Fibroblast of mammary gland (primary cell): ENCODE measurements around the gene GPRC5A.
A peak's percentile ranks its signal among the peaks of the same experiment; 100 is the strongest.

Experiments used
- DNase-seq: peaks from one replicate; pipeline ENCODE4 v3.0.0-alpha.2; 2010; ENCODE audit warnings: low read depth
- H3K4me3 ChIP-seq: 2 replicates; pipeline ENCODE4 v1.5.1; 2011; ENCODE audit warnings: low read depth, mild to moderate bottlenecking, low read length, moderate library complexity; ENCODE audit not compliant: control insufficient read depth
- TF ChIP-seq, protein P1 (sequence below): conservative IDR thresholded peaks from 2 replicates; pipeline ENCODE4 v1.5.1; 2011; ENCODE audit warnings: low read depth, low read length, inconsistent platforms; ENCODE audit not compliant: control insufficient read depth, insufficient read depth

The GPRC5A gene

DNA sequence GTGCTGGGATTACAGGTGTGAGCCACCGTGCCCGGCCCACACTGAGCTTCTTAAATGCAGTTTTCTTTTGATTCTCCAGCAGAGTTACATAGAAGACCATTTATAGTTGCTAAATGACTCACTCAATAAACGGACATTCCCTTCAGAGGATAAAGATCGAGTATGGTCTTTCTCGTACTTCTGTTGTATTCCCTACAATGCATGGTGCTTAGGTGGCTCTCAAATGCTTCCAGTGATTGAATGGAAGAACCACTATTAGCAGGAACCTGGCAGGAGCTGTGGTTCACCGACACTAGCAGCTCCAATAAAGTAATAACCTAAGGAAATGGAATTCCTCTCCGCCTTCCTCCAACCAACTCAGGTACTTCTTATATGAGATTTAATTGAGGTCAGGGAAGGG, 3.9 kb upstream of the GPRC5A start:
- no peak overlapping the region for H3K4me3 ChIP-seq
- no peak for DNase-seq
- TF ChIP-seq, protein P1, sequence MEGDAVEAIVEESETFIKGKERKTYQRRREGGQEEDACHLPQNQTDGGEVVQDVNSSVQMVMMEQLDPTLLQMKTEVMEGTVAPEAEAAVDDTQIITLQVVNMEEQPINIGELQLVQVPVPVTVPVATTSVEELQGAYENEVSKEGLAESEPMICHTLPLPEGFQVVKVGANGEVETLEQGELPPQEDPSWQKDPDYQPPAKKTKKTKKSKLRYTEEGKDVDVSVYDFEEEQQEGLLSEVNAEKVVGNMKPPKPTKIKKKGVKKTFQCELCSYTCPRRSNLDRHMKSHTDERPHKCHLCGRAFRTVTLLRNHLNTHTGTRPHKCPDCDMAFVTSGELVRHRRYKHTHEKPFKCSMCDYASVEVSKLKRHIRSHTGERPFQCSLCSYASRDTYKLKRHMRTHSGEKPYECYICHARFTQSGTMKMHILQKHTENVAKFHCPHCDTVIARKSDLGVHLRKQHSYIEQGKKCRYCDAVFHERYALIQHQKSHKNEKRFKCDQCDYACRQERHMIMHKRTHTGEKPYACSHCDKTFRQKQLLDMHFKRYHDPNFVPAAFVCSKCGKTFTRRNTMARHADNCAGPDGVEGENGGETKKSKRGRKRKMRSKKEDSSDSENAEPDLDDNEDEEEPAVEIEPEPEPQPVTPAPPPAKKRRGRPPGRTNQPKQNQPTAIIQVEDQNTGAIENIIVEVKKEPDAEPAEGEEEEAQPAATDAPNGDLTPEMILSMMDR: no peak

DNA sequence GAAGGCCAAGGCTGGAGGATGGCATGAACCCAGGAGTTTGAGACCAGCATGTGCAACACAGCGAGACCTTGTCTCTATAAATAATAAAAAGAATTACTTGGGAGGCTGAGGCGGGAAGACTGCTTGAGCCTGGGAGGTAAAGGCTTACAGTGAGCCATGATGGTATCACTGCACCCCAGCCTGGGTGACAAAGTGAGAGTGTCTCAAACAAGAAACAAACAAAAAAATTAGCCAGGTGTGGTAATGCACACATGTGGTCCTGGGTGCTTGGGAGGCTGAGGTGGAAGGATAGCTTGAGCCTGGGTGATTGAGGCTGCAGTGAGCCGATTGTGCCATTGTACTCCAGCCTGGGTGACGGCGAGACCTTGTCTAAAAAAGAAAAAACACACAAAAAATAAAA, 1.7 kb upstream of the GPRC5A start:
- TF ChIP-seq, protein P1: no peak
- no peak overlapping the region for H3K4me3 ChIP-seq
- no peak for DNase-seq

DNA sequence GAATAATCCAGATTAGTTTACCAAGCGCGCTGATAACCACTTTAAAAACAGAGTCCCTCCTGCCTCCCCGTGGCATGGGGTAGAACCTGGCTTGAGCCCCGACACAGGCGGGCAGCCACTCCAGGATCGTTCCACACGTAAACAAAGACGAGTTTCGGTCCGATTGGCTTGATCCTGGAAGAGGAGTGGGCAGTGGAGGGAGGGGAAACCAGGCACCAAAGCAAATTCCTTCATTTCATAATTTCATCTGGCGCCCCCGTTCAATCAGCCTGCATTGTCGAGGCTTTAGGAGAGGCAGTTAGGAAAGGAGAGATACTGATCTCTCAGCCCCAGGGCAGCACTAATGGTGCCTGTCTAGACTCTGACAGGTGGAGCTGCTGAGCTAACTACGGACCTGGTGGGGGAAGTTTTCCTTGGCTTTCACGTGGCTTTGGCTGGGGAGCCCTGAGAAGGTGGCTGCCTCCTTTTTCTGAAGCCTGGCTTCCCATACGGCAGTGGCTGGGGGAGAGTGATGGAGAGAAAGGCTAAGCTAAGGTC, 751 bp upstream of the GPRC5A start:
- TF ChIP-seq, protein P1: peak; percentile 24
- H3K4me3 ChIP-seq: peak overlapping the region; percentile 58
- DNase-seq: peak; percentile 55

DNA sequence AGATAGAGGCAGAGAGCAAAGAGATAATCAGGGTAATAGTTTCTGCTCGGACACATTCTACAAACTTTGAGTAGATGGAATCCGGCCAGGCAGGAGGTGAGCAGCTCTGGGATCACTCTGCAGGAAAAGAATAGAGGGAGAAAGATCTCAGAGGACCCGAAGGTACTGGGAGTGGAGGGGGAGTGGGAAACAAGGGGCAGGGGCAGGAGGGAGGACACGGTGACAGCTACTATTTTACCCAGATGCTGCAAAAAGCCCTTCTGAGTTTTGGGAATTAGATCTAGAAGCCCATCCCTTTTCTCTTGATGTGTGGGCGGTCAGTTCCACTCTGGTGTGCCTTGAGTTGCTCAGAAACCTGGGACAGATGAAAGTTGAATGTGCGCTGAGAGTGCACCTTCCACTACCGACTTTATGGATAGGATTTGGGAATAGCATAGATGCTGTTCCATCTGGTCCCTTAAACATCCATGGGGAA, 556 bp downstream of the GPRC5A start:
- DNase-seq: peak; percentile 29
- TF ChIP-seq, protein P1: no peak
- H3K4me3 ChIP-seq: peak overlapping the region; percentile 58

DNA sequence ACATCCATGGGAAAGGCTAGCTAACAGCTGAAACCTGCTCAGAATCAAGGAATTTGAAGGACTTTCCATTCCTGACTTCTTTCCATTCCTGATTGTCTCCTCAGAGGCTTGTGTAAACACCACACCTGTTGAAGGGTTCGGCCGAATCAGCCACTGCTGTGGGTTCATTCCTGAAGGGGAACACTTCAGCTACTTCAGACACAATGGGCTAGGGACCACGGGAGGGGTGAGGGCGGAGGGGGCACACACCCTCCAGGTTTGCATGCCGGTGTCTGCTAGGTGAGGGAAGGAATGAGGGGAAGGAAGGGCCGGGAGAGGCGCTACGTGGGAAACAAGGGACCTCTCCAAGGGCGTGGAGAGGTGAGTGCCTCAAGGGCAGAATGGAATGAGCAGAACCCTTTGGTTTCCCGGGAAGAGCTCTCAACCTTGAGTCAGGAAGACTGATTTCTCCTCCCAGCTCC, 1.3 kb downstream of the GPRC5A start:
- no peak for DNase-seq
- no peak overlapping the region for H3K4me3 ChIP-seq
- TF ChIP-seq, protein P1: no peak

DNA sequence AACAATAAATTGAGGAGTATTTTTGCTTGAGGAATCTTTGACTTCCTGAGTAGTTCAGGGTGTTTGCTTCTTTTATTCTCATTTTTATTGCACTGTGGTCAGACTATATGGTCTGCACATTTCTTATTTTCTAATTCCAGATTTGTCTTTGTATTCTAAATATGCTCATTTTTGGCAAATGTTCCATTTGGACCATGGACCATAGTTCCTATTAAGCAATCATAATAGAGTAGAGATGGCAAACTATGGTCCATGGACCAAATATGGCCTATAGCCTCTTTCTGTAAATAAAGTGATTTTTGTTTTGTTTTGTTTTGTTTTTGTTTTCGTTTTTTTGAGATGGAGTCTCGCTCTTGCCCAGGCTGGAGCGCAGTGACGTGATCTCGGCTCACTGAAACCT, 2.1 kb downstream of the GPRC5A start:
- TF ChIP-seq, protein P1: no peak
- DNase-seq: no peak
- no peak overlapping the region for H3K4me3 ChIP-seq

DNA sequence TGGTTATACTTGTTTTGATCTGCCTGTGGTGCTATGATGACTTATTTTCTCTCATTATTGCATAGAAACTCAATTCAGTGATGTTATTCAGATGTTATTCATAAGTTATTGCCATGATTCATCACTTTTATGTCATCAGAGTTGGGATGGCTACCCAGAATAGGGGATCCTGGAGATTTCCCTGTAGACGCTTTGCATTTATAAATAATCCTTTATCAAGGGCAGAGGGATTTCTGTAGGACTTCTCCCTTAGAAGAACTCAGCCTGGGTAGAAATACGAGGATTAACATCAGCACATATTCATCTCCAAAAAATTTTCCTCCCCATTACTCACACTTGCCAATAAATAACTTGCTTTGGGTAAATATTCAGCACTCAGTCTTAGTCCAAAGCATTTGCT, 4.9 kb downstream of the GPRC5A start:
- TF ChIP-seq, protein P1: no peak
- DNase-seq: peak; percentile 89
- H3K4me3 ChIP-seq: no peak overlapping the region
